Measurements from ENCODE around the gene KCNT1. TPM values are rescaled to one million over a fixed set of nuclear protein-coding genes. Genes with fewer than 3 reads are reported as not detected.

KCNT1 gene
- polyA plus RNA-seq, 1 donor (not counting 4 experiments of a cell fraction or from before 2014, with no cell fraction given) = not detected

- Histone ChIP-seq H3K9ac (ENCODE audit: control insufficient read depth, extremely low read depth, insufficient read depth, low read length) (no peak overlapping the region), H3K36me3 (ENCODE audit: control insufficient read depth in 2 of 2, extremely low read depth in 1 of 2, insufficient read depth in 2 of 2, low read length in 2 of 2) (no peaks in the 10 kb centered on the region), H3K4me1 (ENCODE audit: control insufficient read depth, extremely low read depth, insufficient read depth, low read length) (no peaks in the 10 kb centered on the region), H3K27me3 (ENCODE audit: control insufficient read depth, extremely low read depth, insufficient read depth, low read length) (no peaks in the 10 kb centered on the region), H3K4me2 (ENCODE audit: control insufficient read depth, extremely low read depth, insufficient read depth, low read depth, low read length) (no peak overlapping the region), H3K27ac (ENCODE audit: control insufficient read depth, insufficient read depth, low read length) (no peak overlapping the region), H3K4me3 (ENCODE audit: control insufficient read depth in 2 of 3, extremely low read depth in 1 of 3, insufficient read depth in 2 of 3, low read depth in 1 of 3, low read length in 3 of 3) (no peak overlapping the region), H3K9me1 (ENCODE audit: control insufficient read depth, extremely low read depth, insufficient read depth, low read length) (no peaks in the 10 kb centered on the region), H2AFZ (ENCODE audit: control insufficient read depth, low read length) (no peak overlapping the region), H3K9me3 (ENCODE audit: control insufficient read depth, low read depth, low read length) (no peaks in the 10 kb centered on the region), H4K20me1 (ENCODE audit: control insufficient read depth, extremely low read depth, insufficient read depth, low read length) (no peaks in the 10 kb centered on the region), H3K79me2 (ENCODE audit: control insufficient read depth, insufficient read depth, low read length) (no peaks in the 10 kb centered on the region)
- dilution Hi-C loops (cut with MboI; ENCODE audit: extremely low pct_ligation_motif_present, low sequenced_read_pairs) = no loop called here
- FAIRE-seq = no peak
- DNase-seq (ENCODE audit: low read depth, low spot score) = no peak
- no peak for TF ChIP-seq CTCF (optimal IDR thresholded peaks at IDR 0.05 in 1 of 3, IDR thresholded peaks at IDR 0.05 in 1 of 3, conservative IDR thresholded peaks at IDR 0.05 in 1 of 3; ENCODE audit: extremely low read depth in 1 of 3, insufficient read depth in 2 of 3, low read length in 3 of 3)
- no peak for TF ChIP-seq EZH2 (IDR thresholded peaks at IDR 0.05; ENCODE audit: low read length)
Measured at GRCh38 chr9:135801070-135801469, 99.1 kb downstream of the KCNT1 start.

GRCh38 chr9:135802876-135803419 is 101.0 kb downstream of the KCNT1 start:
- no peaks in the 10 kb centered on the region for H3K36me3 ChIP-seq (ENCODE audit: control insufficient read depth in 2 of 2, extremely low read depth in 1 of 2, insufficient read depth in 2 of 2, low read length in 2 of 2)
- H3K9me3 ChIP-seq (ENCODE audit: control insufficient read depth, low read depth, low read length) = no peaks in the 10 kb centered on the region
- H3K4me3 ChIP-seq (ENCODE audit: control insufficient read depth in 2 of 3, extremely low read depth in 1 of 3, insufficient read depth in 2 of 3, low read depth in 1 of 3, low read length in 3 of 3) = no peak overlapping the region
- H3K4me2 ChIP-seq (ENCODE audit: control insufficient read depth, extremely low read depth, insufficient read depth, low read depth, low read length) = no peak overlapping the region
- FAIRE-seq = no peak
- dilution Hi-C loops (cut with MboI; ENCODE audit: extremely low pct_ligation_motif_present, low sequenced_read_pairs) = no loop called here
- H3K27ac ChIP-seq (ENCODE audit: control insufficient read depth, insufficient read depth, low read length) = no peak overlapping the region
- no peaks in the 10 kb centered on the region for H3K4me1 ChIP-seq (ENCODE audit: control insufficient read depth, extremely low read depth, insufficient read depth, low read length)
- no peak for DNase-seq (ENCODE audit: low read depth, low spot score)
- H4K20me1 ChIP-seq (ENCODE audit: control insufficient read depth, extremely low read depth, insufficient read depth, low read length) = no peaks in the 10 kb centered on the region
- TF ChIP-seq CTCF (optimal IDR thresholded peaks at IDR 0.05 in 1 of 3, IDR thresholded peaks at IDR 0.05 in 1 of 3, conservative IDR thresholded peaks at IDR 0.05 in 1 of 3; ENCODE audit: extremely low read depth in 1 of 3, insufficient read depth in 2 of 3, low read length in 3 of 3) = no peak
- no peak overlapping the region for H3K9ac ChIP-seq (ENCODE audit: control insufficient read depth, extremely low read depth, insufficient read depth, low read length)
- no peaks in the 10 kb centered on the region for H3K79me2 ChIP-seq (ENCODE audit: control insufficient read depth, insufficient read depth, low read length)
- H3K9me1 ChIP-seq (ENCODE audit: control insufficient read depth, extremely low read depth, insufficient read depth, low read length) = no peaks in the 10 kb centered on the region
- no peak overlapping the region for H2AFZ ChIP-seq (ENCODE audit: control insufficient read depth, low read length)
- no peaks in the 10 kb centered on the region for H3K27me3 ChIP-seq (ENCODE audit: control insufficient read depth, extremely low read depth, insufficient read depth, low read length)

All from keratinocyte (primary cell).